Neural progenitor cell (in vitro differentiated cells): ENCODE data around the gene SPOCK3. TPM values are rescaled to one million over a fixed set of nuclear protein-coding genes. Genes with fewer than 3 reads are reported as not detected.

Source experiments
- DNase-seq: peaks from one replicate; pipeline ENCODE4 v3.0.0-alpha.2; 2016; ENCODE audit warnings: low spot score
- H2AFZ ChIP-seq: fragments of 200-600 bp; sonication (generic); replicated peaks from 2 replicates; pipeline ENCODE4 v1.6.1; 2016; ENCODE audit warnings: antibody characterized with exemption
- H3F3A ChIP-seq: fragments of 200-600 bp; sonication (generic); 2 replicates; pipeline ENCODE4 v1.6.1; 2016; ENCODE audit warnings: antibody characterized with exemption, low read depth
- H3K27ac ChIP-seq: fragments of 200-600 bp; sonication (generic); 2 replicates; pipeline ENCODE4 v1.5.1; 2016; ENCODE audit warnings: mild to moderate bottlenecking
- H3K27me3 ChIP-seq: fragments of 200-600 bp; sonication (generic); 2 replicates; pipeline ENCODE4 v1.6.1; 2016; ENCODE audit warnings: mild to moderate bottlenecking, moderate library complexity
- H3K36me3 ChIP-seq: fragments of 200-600 bp; sonication (generic); 2 replicates; pipeline ENCODE4 v1.5.1; 2016
- H3K4me1 ChIP-seq: fragments of 200-600 bp; sonication (generic); 2 replicates; pipeline ENCODE4 v1.6.1; 2016; ENCODE audit warnings: mixed run types
- H3K4me2 ChIP-seq: fragments of 200-600 bp; sonication (generic); 2 replicates; pipeline ENCODE4 v1.6.1; 2016
- H3K4me3 ChIP-seq: fragments of 200-600 bp; sonication (generic); 2 replicates; pipeline ENCODE4 v1.5.1; 2016
- H3K79me2 ChIP-seq: fragments of 200-600 bp; sonication (generic); 2 replicates; pipeline ENCODE4 v1.6.1; 2016; ENCODE audit warnings: low read depth
- H3K9ac ChIP-seq: fragments of 200-600 bp; sonication (generic); 2 replicates; pipeline ENCODE4 v1.6.1; 2016
- H3K9me3 ChIP-seq: fragments of 200-600 bp; sonication (generic); 2 replicates; pipeline ENCODE4 v1.5.1; 2016; ENCODE audit warnings: low read depth
- H4K20me1 ChIP-seq: fragments of 200-600 bp; sonication (generic); 2 replicates; pipeline ENCODE4 v1.6.1; 2016; ENCODE audit warnings: low read depth
- H3K27ac Mint-ChIP-seq: 3 replicates; pipeline ENCODE4 v1.8.0; 2021; ENCODE audit warnings: mixed read lengths
- H3K27me3 Mint-ChIP-seq: 2 replicates; pipeline ENCODE4 v1.8.0; 2022; ENCODE audit warnings: low read depth, mild to moderate bottlenecking, inconsistent platforms, moderate library complexity, mixed read lengths; ENCODE audit not compliant: insufficient read depth
- H3K36me3 Mint-ChIP-seq: 3 replicates; pipeline ENCODE4 v1.8.0; 2021; ENCODE audit warnings: mixed read lengths
- H3K4me1 Mint-ChIP-seq: 3 replicates; pipeline ENCODE4 v1.8.0; 2021; ENCODE audit warnings: mixed read lengths
- H3K4me3 Mint-ChIP-seq: 3 replicates; pipeline ENCODE4 v1.8.0; 2021; ENCODE audit warnings: mild to moderate bottlenecking, moderate library complexity, mixed read lengths
- H3K9me3 Mint-ChIP-seq: 3 replicates; pipeline ENCODE4 v1.8.0; 2020; ENCODE audit warnings: mixed read lengths
- EZH2 ChIP-seq: fragments of 200-600 bp; sonication (generic); IDR thresholded peaks from 2 replicates; pipeline ENCODE4 v1.6.1; 2017; ENCODE audit warnings: antibody characterized with exemption, mild to moderate bottlenecking, moderate library complexity
- EZH2phosphoT487 ChIP-seq: fragments of 200-600 bp; sonication (generic); IDR thresholded peaks from 2 replicates; pipeline ENCODE4 v1.6.1; 2017; ENCODE audit warnings: antibody characterized with exemption
- total RNA-seq: library from RNA; depleted of rRNA; stranded (reverse); fragments of >200 nt; gene quantifications from 2 replicates; pipeline ENCODE4 v1.2.3, GENCODE V29; 2015; ENCODE audit warnings: low replicate concordance
- TF ChIP-seq, protein P1 (sequence below): fragments of 200-600 bp; sonication (generic); IDR thresholded peaks from 2 replicates; pipeline ENCODE4 v1.5.1; 2017; ENCODE audit warnings: antibody characterized with exemption, mild to moderate bottlenecking

SPOCK3 gene
- total RNA-seq, 1 donor from 2014 or later = 0.21 TPM

DNA sequence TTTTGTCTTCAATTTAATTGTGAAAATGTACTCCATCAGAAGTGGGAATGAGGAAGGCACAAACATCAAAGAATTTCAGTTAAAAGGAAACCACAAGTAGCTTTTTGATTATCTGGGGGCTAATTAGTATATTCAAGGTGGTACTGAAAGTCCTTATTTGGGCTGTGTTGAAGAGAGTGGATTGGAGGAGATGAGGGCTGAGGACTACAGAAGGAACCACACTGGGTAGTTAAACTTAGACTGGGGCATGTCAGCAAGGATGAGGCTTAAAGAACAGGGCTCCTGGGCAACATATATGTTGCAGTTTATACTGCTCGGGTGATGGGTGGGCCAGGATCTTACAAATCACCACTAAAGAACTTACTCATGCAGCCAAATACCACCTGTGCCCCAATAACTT, 346.8 kb downstream of the SPOCK3 start:
- Histone ChIP-seq H4K20me1 (no peaks in the 10 kb centered on the region), H3K4me3 (no peak overlapping the region), H3K27ac (no peak overlapping the region), H3K79me2 (no peaks in the 10 kb centered on the region), H3K9ac (no peak overlapping the region), H2AFZ (no peak overlapping the region), H3K36me3 (no peaks in the 10 kb centered on the region), H3K4me2 (no peak overlapping the region), H3K27me3 (no peaks in the 10 kb centered on the region), H3F3A (no peaks in the 10 kb centered on the region), H3K4me1 (no peaks in the 10 kb centered on the region), H3K9me3 (no peaks in the 10 kb centered on the region)
- Mint-ChIP-seq H3K4me1 (no peaks in the 10 kb centered on the region), H3K9me3 (no peaks in the 10 kb centered on the region), H3K4me3 (no peak overlapping the region), H3K27me3 (no peaks in the 10 kb centered on the region), H3K36me3 (no peaks in the 10 kb centered on the region), H3K27ac (no peak overlapping the region)
- DNase-seq = no peak
- TF ChIP-seq EZH2phosphoT487 (no peak), EZH2 (no peak)
- TF ChIP-seq, protein P1, sequence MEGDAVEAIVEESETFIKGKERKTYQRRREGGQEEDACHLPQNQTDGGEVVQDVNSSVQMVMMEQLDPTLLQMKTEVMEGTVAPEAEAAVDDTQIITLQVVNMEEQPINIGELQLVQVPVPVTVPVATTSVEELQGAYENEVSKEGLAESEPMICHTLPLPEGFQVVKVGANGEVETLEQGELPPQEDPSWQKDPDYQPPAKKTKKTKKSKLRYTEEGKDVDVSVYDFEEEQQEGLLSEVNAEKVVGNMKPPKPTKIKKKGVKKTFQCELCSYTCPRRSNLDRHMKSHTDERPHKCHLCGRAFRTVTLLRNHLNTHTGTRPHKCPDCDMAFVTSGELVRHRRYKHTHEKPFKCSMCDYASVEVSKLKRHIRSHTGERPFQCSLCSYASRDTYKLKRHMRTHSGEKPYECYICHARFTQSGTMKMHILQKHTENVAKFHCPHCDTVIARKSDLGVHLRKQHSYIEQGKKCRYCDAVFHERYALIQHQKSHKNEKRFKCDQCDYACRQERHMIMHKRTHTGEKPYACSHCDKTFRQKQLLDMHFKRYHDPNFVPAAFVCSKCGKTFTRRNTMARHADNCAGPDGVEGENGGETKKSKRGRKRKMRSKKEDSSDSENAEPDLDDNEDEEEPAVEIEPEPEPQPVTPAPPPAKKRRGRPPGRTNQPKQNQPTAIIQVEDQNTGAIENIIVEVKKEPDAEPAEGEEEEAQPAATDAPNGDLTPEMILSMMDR = no peak

DNA sequence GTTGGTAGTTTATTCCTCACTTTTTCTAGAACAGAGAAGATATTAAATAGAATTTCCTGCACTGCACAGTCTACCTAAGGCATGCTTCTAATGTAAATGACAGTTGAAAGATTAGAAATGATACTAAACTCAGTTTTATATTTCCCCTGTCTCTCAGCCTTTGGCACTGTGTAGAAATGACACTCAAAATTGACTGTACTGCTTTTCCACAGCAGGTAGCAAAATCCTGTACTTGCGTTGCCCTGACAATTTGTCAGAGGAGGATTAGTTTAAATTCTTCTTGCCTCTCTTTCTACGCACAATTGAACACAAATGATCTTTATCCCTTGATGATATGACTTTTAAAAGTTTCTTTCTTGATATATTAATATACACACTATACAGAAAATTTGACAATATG, 347.6 kb downstream of the SPOCK3 start:
- no peaks in the 10 kb centered on the region for H3K4me1 Mint-ChIP-seq

DNA sequence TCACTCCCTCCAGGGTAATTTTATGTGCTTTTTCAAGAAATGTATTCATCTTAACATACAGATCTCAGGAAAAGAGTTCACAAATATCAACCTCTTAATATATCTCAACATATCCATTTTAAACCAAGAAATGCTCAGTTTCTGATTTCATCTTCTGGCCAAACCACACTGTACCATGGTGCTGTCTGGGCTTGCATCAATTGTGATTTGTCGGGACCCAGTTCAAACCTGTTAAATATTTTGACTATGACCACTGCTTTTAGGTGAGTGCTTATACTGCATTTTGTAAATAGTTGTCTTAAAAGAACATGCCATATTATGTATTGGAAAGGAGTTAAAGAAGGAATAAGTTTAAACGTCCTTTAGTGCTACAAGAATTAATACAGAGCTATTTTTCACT, 352.1 kb downstream of the SPOCK3 start:
- no peaks in the 10 kb centered on the region for H3F3A ChIP-seq
- no peaks in the 10 kb centered on the region for H3K4me1 ChIP-seq
- no peaks in the 10 kb centered on the region for H3K9me3 ChIP-seq
- no peak overlapping the region for H3K4me3 Mint-ChIP-seq
- no peak for DNase-seq
- TF ChIP-seq, protein P1 = no peak
- no peak for TF ChIP-seq EZH2phosphoT487
- no peaks in the 10 kb centered on the region for H3K36me3 ChIP-seq
- H3K27me3 Mint-ChIP-seq = no peaks in the 10 kb centered on the region
- H3K27me3 ChIP-seq = no peaks in the 10 kb centered on the region
- no peak overlapping the region for H3K27ac ChIP-seq
- no peaks in the 10 kb centered on the region for H3K79me2 ChIP-seq
- no peak overlapping the region for H3K4me3 ChIP-seq
- H3K9ac ChIP-seq = no peak overlapping the region
- no peak overlapping the region for H3K27ac Mint-ChIP-seq
- no peaks in the 10 kb centered on the region for H3K36me3 Mint-ChIP-seq
- no peaks in the 10 kb centered on the region for H3K4me1 Mint-ChIP-seq
- H2AFZ ChIP-seq = no peak overlapping the region
- no peaks in the 10 kb centered on the region for H3K9me3 Mint-ChIP-seq
- no peaks in the 10 kb centered on the region for H4K20me1 ChIP-seq
- no peak overlapping the region for H3K4me2 ChIP-seq

More for the DNA sequence above, 347.6 kb downstream of the SPOCK3 start:
- no peak overlapping the region for H3K4me2 ChIP-seq
- H3K4me3 ChIP-seq = no peak overlapping the region
- no peaks in the 10 kb centered on the region for H4K20me1 ChIP-seq
- Mint-ChIP-seq H3K36me3 (no peaks in the 10 kb centered on the region), H3K27me3 (no peaks in the 10 kb centered on the region), H3K4me3 (no peak overlapping the region), H3K27ac (no peak overlapping the region), H3K9me3 (no peaks in the 10 kb centered on the region)
- no peak overlapping the region for H3K9ac ChIP-seq
- no peaks in the 10 kb centered on the region for H3K79me2 ChIP-seq
- H3K4me1 ChIP-seq = no peaks in the 10 kb centered on the region
- no peak overlapping the region for H3K27ac ChIP-seq
- no peak overlapping the region for H2AFZ ChIP-seq
- no peak for DNase-seq
- H3K9me3 ChIP-seq = no peaks in the 10 kb centered on the region
- TF ChIP-seq EZH2phosphoT487 = no peak
- TF ChIP-seq, protein P1 = no peak
- TF ChIP-seq EZH2 = no peak
- no peaks in the 10 kb centered on the region for H3K36me3 ChIP-seq
- no peaks in the 10 kb centered on the region for H3K27me3 ChIP-seq
- H3F3A ChIP-seq = no peaks in the 10 kb centered on the region

DNA sequence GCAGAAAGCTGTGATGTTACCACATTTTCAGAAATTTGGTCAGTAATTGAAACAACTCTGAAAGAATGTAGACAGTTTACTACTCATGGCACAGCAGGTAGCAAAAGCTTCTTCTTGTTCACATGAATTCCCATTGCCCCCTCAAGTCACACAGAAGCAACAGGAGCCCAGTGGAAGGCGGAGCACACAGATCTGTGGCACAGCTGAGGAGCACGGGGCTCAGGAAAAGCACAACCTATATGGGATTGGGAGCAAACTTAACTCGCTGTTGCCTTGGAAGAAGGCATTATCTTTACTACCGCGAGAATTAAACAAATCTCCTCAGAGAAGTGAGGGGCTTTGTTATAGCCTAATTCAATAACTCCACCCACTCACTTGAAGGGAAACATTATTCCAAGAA, 358.5 kb downstream of the SPOCK3 start:
- Mint-ChIP-seq H3K4me3 (no peak overlapping the region), H3K36me3 (no peaks in the 10 kb centered on the region), H3K27ac (no peak overlapping the region), H3K4me1 (peaks cover 6% of the 10 kb centered on the region), H3K27me3 (no peaks in the 10 kb centered on the region), H3K9me3 (no peaks in the 10 kb centered on the region)
- Histone ChIP-seq H3K4me1 (peaks cover 3% of the 10 kb centered on the region), H3K79me2 (no peaks in the 10 kb centered on the region), H3K4me3 (no peak overlapping the region), H2AFZ (no peak overlapping the region), H4K20me1 (no peaks in the 10 kb centered on the region), H3K4me2 (no peak overlapping the region), H3K36me3 (no peaks in the 10 kb centered on the region), H3K9me3 (no peaks in the 10 kb centered on the region), H3F3A (no peaks in the 10 kb centered on the region), H3K27ac (no peak overlapping the region), H3K9ac (no peak overlapping the region), H3K27me3 (no peaks in the 10 kb centered on the region)
- TF ChIP-seq EZH2 = no peak
- TF ChIP-seq, protein P1 = no peak
- no peak for TF ChIP-seq EZH2phosphoT487
- DNase-seq = peak; percentile 43
